HG03066 (cell line): Measurements from ENCODE around the gene SURF4.

Experiments used
- ATAC-seq: cut with Tn5 transposase; IDR thresholded peaks from one replicate; pipeline ENCODE4 v1.9.1; 2021; ENCODE audit warnings: low read depth; ENCODE audit not compliant: unreplicated experiment

SURF4 gene

DNA sequence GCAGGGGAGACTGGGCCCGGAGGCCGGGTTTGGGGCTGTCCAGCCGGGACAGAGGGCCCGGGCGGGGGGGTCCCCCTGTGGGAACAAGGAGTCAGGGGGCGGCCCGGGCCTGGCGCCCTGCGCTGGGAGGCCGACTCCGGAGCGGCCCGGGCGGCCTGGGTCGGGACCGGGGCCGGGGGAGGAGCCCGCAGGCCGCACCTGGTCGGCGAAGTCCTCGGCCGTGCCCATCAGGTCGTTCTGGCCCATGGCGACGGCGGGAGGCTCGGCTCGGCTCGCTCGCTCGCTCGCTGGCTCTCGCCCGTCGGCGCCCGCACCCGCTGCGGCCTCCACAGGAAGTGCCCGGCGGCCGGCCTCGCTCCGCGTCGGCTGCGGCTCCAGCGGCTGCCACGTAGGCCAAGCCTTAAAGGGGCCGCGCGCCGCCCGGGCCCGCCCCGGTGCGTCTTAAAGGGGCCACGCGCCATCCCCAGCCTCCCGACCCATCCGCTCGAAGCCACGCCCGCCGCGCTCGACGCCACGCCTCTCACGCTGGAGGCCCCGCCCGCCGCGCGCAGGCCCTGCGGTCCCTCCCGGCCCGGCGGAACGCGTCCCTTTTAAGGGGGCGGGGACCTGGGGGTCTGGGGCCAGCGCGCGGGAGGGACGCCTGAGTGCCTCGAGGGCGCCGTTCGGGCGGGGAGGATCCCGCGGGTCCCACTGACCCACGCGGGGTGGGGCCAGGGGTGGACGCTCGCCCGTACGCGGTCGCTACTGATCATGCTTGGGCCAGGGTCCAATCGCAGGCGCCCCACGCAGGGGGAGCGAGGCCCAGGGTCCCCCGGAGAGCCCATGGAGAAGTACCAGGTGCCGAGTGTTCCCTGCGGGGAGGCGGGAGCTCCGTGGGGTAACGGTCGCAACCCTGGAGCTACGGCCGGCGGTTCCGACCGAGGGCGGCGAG lies at the start of gene SURF4, which contains the start of gene STKLD1:
TSS of gene SURF4 (minus strand) at position 337 of the 931 bp plus-strand sequence. CDS start at position 246, 91 bp downstream.
TSS of gene STKLD1 (plus strand) at position 643 of the 931 bp plus-strand sequence. CDS start at position 751, 108 bp downstream.
- peak; percentile 87 for ATAC-seq

DNA sequence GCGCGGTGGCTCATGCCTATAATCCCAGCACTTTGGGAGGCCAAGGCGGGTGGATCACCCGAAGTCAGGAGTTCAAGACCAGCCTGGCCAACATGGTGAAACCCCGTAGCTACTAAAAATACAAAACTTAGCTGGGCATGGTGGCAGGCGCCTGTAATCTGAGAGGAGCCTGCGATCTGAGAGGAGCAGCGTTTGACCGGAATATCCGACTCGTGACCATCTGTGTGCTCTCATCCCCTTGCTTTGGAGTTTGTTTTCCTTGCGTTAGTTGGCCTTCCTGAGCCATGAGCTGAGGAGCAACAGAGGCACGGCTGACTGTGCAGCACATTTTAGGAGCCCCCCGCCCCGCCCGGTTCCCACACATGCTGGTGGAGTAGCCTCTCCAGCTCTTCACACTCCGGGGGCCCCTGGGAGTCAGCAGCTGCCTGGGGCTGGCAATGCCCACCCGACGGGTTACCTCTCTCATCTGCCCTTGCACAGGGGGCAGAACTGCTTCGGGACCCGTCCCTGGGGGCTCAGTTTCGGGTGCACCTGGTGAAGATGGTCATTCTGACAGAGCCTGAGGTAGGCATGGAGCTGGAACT lies 49.3 kb upstream of the SURF4 start:
- no peak for ATAC-seq

DNA sequence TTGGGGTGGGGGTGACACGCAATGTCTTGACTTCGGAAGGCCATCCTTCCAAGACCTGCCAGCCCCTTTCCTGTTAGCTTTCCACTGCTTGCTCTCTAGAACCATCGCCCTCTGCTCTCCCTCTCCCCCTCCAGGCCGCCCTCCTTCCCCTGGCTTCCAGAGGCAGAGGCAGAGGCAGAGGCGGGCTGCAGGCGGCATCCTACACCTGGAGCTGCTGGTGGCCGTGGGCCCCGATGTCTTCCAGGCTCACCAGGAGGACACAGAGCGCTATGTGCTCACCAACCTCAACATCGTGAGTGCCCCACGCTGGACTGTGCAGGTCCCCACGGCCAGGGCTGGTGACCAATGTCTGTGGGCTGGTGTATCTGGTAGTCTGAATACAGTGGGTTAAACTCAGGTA lies 48.3 kb upstream of the SURF4 start:
- ATAC-seq = no peak

DNA sequence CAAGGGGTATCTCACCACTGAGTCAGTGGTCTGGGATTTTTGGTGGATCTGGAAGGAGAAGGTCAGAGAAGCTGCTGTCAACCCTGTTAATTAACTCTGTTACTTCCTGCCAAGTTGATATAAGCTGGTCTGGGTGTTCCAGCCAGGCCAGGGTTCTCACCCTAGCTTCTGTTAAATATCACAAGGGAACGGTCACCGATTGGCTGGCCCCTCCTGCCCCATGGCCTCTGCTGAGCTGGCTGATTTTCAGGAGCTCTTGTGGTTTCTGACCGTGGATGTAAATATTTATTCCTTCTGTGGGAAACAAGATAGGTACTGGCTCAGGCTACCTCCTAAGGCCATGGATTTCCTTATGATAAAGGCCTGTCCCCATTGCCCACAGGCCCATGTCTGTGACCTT lies 47.4 kb upstream of the SURF4 start:
- ATAC-seq = no peak

DNA sequence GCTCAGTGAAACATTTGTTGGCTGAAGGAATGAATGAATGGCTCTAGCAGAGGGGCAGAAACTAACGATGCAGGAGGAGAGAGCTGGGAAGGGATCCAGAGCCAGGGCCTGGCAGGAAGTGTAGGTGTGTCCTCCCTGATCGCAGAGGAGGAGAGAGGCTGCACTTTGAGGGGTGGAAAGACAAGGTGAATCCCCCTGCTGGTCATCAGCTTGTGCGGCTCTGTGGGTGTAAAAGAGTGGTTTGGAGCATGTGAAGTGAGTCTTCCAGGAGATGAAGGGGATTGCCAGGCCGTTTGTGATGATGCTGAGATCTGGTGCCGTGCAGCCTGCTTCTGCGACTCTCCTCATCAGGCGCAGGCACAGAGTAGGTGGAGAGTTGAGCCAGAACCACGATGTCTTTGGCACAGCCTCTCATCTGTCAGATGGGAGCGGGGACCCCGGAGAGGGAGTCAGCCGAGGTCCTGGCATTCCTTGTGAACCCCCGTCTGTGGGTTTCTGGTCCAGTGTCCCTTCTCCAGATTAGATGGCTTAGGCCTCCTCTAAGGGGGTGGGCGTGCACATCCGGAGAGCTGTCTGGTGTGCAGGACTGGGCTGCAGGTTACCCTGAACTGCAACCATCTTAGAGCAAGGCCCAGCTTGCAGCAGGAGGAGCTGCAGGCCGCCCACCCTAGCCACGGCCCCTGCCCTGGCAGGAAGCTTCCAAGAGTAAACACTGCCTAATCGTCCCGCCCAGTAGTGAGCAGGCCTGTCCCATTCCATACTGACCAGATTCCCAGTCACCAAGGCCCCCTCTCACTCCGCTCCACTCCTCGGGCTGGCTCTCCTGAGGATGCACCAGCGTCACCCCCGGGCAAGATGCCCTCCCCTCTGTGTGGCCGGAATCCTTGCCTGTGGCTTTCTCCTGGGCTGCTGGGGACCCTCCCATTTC lies 46.0 kb upstream of the SURF4 start, which contains the start of gene ADAMTS13:
TSS of gene ADAMTS13 (plus strand) at position 753 of the 928 bp plus-strand sequence. CDS start at position 830, 77 bp downstream.
- ATAC-seq = no peak

DNA sequence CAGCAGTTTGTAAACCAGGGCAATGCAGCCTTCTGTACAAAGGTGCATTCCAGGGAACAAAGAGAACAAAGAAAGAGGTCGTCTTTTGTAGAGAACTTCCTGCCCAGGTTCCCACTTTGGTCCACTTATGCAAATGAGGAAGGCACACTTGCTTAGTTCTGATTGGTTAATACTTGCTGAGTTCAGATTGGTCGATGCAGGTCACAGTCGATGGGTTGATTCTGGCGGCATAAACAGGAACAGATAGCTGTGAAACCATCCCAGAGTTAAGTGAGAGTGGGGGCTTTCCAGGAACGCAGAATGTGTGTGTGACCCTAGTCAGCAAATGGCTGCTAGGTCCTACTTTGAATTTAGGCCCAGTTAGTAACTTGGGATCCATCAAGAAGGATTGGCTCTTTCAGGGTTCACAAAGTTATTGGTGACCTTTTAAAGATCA lies 44.5 kb upstream of the SURF4 start:
- no peak for ATAC-seq

DNA sequence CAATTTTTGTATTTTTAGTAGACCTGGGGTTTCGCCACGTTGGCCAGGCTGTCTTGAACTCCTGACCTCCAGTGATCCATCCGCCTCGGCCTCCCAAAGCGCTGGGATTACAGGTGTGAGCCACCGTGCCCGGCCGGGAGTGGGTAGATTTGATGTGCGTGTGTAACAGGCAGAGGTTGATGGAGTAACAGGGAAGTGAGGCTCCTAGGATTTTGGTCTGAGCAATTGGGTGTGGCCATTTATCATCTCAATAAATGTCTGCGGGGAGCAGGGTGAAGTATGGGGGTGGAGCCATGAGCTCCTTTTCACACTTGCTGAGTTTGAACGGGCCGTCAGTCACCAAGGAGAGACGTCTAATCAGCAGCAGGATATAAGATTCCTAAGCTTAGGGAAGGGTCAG lies 43.1 kb upstream of the SURF4 start:
- no peak for ATAC-seq

DNA sequence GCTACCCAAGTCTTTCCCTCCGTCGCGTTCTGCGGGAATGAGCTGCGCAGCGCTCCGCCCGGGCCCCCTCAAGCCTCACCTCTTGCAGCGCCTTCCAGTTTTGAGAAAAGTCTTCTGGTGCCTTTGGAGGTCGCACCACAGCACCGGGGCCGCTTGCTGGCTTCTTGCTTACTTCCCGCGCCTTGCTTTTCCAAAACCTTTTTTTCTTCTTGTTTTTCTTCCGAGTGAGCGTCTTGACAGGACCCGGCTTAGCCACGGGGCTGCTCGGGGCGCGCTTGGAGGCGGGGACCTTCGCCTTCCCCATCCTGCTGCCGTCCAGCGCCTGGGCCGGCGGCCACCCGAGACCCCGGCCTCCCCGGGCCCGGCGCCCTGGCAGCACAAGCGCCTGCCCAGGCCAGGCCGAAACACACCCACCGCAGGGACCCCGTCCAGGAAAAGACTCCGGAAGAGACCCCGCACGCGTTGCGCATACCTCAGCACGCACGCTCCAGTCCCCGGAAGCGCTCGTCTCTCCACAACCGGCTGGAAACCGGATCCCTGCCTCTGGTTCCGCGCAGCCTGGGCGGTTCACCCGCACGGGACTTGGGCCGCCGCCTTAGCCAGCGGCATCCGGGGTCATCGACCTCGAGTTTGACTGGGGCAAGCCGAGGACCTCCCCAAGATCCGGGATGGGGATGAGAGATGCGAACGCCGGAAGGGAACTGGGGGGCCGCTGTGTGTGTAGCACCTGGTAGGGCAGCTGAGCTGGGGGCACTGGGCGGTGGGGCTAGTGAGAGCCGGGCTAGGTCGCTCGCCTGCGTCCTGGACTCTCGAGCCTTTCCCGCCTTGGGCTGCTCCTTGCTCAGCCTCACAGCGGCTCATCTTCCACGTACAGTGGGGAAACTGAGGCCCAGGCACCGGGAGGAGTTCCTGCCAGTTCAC lies 41.9 kb upstream of the SURF4 start, which contains the start of gene REXO4:
TSS of gene REXO4 (minus strand) at position 470 of the 921 bp plus-strand sequence. CDS start at position 304, 166 bp downstream.
- peak; percentile 71 for ATAC-seq

DNA sequence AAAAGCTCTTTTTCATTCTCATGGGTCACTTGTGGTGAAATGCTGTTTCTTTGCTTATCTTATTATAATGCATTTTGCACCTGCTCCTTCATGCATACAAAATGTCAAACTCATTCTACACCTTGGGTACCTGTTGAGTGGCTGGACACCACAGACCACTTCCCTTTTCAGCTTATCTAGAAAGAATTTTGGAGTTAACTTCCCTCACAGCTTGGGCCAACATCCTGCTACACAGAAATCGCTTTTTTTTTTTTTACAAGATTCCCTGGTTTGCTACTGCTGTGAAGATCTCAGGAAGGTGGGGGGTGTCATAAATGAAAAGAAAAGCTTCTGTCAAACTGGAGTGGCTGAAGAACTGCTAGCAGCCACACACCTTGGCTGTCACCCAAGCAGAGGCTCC lies 39.3 kb upstream of the SURF4 start:
- ATAC-seq = no peak

DNA sequence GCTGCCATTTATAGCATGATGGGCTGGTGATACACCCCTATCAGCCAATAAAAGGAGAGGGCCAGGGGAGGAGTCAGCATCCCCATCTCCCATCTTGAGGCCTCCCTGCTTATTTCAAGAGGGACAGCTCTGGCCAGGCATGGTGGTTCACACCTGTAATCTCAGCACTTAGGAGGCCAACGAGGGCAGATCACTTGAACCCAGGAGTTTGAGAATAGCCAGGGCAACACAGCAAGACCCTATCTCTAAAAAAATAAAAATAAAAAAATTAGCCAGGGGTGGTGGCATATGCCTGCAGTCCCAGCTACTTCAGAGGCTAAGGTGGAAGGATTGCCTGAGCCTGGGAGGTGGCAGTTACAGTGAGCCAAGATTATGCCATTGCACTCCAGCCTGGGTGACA lies 32.2 kb upstream of the SURF4 start:
- ATAC-seq = no peak

DNA sequence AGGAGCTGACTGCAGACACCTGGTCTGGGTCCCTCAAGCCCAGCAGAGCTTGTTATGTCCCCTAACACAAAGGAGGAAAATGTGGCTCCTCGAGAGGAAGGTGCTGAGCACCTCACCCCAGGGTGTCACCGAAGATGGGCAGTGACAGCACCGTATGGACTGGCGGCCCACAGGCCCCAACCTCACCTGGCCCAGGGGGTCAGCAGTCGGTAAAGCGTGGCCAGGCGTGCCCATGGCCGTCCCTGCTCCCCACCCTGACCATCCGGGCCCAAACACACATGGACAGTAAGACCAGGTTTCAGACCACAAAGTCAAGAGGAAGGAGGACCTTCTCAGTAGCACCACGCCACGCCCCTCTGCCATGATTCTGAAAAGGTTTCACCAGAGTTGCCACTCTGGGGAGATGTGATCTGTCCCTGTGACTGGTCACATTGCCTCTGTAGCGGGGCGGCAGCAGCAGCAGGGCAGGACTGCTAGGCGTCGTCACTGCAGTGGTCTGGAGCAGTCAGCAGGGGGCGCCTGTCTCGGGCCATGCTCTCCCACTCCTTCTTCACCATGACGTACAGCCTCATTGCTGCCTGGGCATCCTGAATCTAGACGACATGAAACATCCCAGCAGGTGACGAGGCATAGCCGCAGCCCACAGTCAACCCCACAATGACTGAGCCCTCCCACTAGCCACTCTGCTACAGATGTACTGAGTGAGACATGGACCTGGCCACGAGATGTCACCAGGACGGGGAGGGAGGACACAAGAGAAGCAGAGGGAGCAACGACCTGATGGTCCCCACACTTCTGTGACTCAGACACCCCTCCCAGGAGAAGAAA lies 30.8 kb upstream of the SURF4 start:
- peak; percentile 65 for ATAC-seq

DNA sequence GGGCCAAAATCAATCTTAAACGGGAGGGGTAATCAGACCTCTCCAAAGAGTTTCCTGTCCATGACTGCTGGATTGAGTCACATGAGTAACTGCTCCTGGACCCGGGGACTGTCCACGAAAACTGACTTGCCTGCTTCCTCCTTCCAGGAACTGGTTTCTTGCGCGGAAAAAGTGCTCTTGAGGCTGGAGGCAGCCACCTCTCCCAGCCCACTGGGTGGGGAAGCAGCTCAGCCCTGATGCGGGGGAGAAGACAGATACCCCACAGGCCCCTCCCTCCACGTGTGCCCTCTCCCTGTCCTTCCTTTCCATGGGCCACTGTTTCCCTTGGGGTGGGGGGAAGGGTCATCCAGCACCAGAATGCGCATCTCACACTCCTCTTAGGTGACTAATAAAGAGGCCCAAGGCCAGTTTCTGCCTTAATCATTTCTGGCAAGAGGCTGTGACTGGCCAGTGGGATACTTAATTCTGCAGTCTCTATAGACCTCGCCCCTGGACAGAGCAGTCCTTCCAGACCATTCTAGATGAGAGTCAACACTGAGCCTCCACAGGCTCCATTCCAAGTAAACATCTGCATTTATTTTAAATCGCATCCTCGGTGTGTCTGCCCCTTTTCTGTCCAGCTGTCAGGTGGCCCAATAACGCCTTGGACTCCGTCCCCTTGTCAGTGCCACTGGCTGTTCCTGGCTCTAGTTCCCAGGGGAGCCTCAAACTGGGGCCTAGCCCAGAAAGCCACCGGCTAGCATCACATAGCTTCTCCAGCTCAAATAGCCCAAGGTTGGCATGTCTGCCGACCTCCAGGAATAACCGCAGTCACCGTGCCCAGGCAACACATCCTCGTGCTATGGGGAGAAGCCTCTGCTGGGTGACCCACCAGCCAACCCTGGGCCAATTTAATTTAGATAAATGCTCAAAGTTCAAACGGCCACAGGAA lies 29.9 kb upstream of the SURF4 start:
- no peak for ATAC-seq

DNA sequence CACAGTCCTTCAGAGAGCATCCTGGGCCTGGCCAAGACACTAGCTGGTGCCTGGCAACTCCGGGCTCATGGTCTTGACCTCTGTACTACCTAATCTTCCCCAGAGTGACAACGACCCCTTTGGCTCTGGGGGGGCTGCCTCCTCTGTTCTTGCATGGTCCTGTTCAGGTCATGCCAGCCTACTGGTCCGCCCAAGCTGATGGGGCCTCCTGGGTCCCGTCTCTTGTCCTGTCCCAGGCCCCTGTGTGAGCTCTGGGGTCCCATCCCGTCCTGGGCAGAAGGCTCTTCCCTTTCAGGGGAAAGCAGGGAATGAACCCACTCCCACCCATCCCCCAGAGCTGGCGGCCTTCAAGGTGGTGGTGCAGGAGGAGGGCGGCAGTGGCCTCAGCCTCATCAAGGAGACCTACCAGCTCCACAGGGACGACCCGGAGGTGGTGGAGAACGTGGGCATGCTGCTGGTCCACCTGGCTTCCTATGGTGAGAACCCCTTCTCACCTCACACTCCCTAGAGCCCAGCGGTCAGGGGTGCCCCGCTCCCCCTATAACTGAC lies 28.7 kb upstream of the SURF4 start:
- no peak for ATAC-seq

DNA sequence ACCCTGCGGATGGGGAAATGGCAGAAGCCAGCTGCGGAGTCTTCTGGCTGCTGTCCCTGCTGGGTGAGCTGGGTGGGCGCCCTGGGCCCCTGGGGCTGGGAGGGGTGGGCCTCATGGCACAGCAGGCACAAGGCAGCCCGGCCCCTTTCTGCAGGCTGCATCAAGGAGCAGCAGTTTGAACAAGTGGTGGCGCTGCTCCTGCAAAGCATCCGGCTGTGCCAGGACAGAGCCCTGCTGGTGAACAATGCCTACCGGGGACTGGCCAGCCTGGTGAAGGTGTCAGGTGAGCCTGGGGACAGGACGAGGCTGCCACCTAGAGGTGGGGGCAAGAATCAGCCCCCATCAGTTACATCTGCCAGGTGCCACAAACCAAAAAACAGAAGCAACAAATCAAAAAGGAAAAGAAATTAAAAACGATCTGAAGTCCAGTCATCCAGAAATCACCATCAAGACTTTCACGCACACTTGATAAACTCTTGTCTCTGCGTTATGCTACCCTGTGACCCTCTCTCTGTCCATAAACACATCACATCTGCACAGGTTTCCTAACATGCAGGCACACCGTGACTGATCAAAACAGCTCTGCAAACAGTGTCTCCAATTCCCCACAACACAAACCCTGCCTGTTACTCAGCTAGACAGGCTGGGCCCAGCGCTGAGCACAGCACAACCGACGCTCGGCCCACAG lies 28.1 kb upstream of the SURF4 start:
- ATAC-seq = no peak

DNA sequence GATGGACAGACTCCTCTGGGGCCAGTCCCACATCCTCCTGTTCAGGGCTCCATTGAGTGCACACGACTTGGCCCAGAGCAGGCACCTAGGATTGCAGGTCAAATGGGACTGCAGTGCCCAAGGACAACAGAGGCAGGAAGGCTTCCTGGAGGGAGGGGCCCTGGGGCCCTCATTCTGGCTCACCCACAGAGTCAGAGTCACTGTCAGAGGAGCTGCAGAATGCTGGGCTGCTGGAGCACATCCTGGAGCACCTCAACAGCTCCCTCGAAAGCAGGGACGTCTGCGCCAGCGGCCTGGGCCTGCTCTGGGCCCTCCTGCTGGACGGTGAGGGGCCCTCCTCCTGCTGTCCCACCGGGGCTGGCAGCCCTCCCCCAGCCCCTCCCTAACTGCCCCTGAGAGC lies 26.8 kb upstream of the SURF4 start:
- no peak for ATAC-seq

DNA sequence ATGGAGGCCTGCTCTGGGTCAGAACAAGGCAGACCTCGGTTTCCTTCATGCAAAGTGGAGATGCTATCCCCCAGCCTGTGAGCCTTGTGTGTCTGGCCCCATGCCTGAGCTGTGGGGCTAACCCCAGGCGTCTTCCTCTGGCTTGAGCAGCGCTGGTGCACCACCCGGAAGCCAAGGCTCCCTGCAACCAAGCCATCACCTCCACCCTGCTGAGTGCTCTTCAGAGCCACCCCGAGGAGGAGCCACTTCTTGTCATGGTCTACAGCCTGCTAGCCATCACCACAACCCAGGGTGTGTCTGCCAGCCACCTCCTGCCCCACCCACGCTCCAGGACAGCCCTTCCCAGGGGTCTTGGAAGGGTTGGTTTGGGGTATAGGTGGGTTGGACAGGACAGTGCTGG lies 25.7 kb upstream of the SURF4 start:
- ATAC-seq = no peak

DNA sequence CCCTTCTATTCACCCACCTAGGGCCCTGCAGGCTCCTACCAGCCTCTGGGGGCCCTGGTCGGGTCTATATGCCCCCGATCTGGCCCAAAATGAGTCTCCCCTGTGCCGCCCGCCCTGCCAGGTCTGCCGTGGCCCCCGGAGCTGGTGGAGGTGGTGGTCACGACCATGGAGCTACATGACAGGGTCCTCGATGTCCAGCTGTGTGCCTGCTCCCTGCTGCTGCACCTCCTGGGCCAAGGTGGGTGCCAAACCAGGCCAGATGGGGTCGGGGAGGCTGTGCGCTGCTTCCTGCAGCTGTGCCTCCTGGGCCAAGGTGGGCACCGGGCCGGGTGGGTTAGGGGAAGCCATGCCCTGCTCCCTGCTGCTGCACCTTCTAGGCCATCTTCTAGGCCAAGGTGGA lies 24.4 kb upstream of the SURF4 start:
- no peak for ATAC-seq
